HG02938 (cell line): ENCODE data around the gene TRAM2.

Source experiments
- ATAC-seq: cut with Tn5 transposase; IDR thresholded peaks from one replicate; pipeline ENCODE4 v1.9.1; 2021; ENCODE audit warnings: mild to moderate bottlenecking, moderate library complexity; ENCODE audit not compliant: unreplicated experiment

The TRAM2 gene

GRCh38 chr6:52548999-52549398, 27.9 kb downstream of the TRAM2 start:
- ATAC-seq = no peak

GRCh38 chr6:52548353-52548713, 28.5 kb downstream of the TRAM2 start:
- no peak for ATAC-seq

GRCh38 chr6:52547647-52548352, 29.1 kb downstream of the TRAM2 start:
- no peak for ATAC-seq

GRCh38 chr6:52546678-52547077, 30.2 kb downstream of the TRAM2 start:
- peak; percentile 85 for ATAC-seq

GRCh38 chr6:52546192-52546591, 30.7 kb downstream of the TRAM2 start:
- ATAC-seq = peak; percentile 51

- no peak for ATAC-seq
Measured at GRCh38 chr6:52545406-52546119, 31.3 kb downstream of the TRAM2 start.

- no peak for ATAC-seq
Measured at GRCh38 chr6:52544602-52545405, 32.1 kb downstream of the TRAM2 start.

GRCh38 chr6:52543729-52544601, 32.9 kb downstream of the TRAM2 start:
- no peak for ATAC-seq

- no peak for ATAC-seq
Measured at GRCh38 chr6:52543262-52543661, 33.6 kb downstream of the TRAM2 start.

- ATAC-seq = no peak
Measured at GRCh38 chr6:52541135-52541534, 35.7 kb downstream of the TRAM2 start.

GRCh38 chr6:52540286-52540902, 36.5 kb downstream of the TRAM2 start:
- no peak for ATAC-seq

- ATAC-seq = no peak
Measured at GRCh38 chr6:52539607-52540006, 37.3 kb downstream of the TRAM2 start.

- no peak for ATAC-seq
Measured at GRCh38 chr6:52538901-52539354, 37.9 kb downstream of the TRAM2 start.

- ATAC-seq = no peak
Measured at GRCh38 chr6:52538252-52538900, 38.5 kb downstream of the TRAM2 start.

GRCh38 chr6:52537001-52537753, 39.7 kb downstream of the TRAM2 start:
- ATAC-seq = peak; percentile 63

- peak; percentile 30 for ATAC-seq
Measured at GRCh38 chr6:52536424-52536916, 40.4 kb downstream of the TRAM2 start.

GRCh38 chr6:52535711-52536423, 41.0 kb downstream of the TRAM2 start:
- ATAC-seq = peak; percentile 2

- no peak for ATAC-seq
Measured at GRCh38 chr6:52534966-52535390, 41.9 kb downstream of the TRAM2 start.
